WTC11 (cell line): ENCODE data around the gene PRKAR2A. TPM values are rescaled to one million over a fixed set of nuclear protein-coding genes. Genes with fewer than 3 reads are reported as not detected.

Experiments used
- AR ChIP-seq: fragments of 250-450 bp; sonication (Bioruptor Pico); IDR thresholded peaks from 2 replicates; pipeline ENCODE4 v1.9.0; 2021; ENCODE audit warnings: mild to moderate bottlenecking
- ATF1 ChIP-seq: sonication (generic); formaldehyde crosslinking; IDR thresholded peaks from 2 replicates; pipeline ENCODE4 v1.8.1; 2023; ENCODE audit warnings: mild to moderate bottlenecking, moderate library complexity, missing genetic modification reagents
- CREB1 ChIP-seq: sonication (generic); formaldehyde crosslinking; IDR thresholded peaks from 2 replicates; pipeline ENCODE4 v1.8.0; 2023; ENCODE audit warnings: mild to moderate bottlenecking, missing genetic modification reagents
- ESRRA ChIP-seq: sonication (generic); formaldehyde crosslinking; IDR thresholded peaks from 2 replicates; pipeline ENCODE4 v1.8.1; 2022; ENCODE audit warnings: mild to moderate bottlenecking, missing genetic modification reagents, borderline replicate concordance
- ETV6 ChIP-seq: sonication (generic); formaldehyde crosslinking; IDR thresholded peaks from 2 replicates; pipeline ENCODE4 v1.8.1; 2022; ENCODE audit warnings: mild to moderate bottlenecking, missing genetic modification reagents
- FOXP1 ChIP-seq: sonication (generic); formaldehyde crosslinking; IDR thresholded peaks from 2 replicates; pipeline ENCODE4 v1.8.0; 2022; ENCODE audit warnings: missing genetic modification reagents, mild to moderate bottlenecking, moderate library complexity, borderline replicate concordance
- MAX ChIP-seq: sonication (generic); formaldehyde crosslinking; IDR thresholded peaks from 2 replicates; pipeline ENCODE4 v1.8.0; 2022; ENCODE audit warnings: mild to moderate bottlenecking, missing genetic modification reagents
- MYBL2 ChIP-seq: sonication (generic); formaldehyde crosslinking; IDR thresholded peaks from 2 replicates; pipeline ENCODE4 v1.8.1; 2023; ENCODE audit warnings: mild to moderate bottlenecking, moderate library complexity, missing genetic modification reagents
- OVOL2 ChIP-seq: fragments of 250-450 bp; sonication (Bioruptor Pico); IDR thresholded peaks from 2 replicates; pipeline ENCODE4 v1.9.0; 2021; ENCODE audit warnings: mild to moderate bottlenecking, borderline replicate concordance
- PREB ChIP-seq: sonication (generic); formaldehyde crosslinking; IDR thresholded peaks from 2 replicates; pipeline ENCODE4 v1.8.1; 2022; ENCODE audit warnings: mild to moderate bottlenecking, missing genetic modification reagents, moderate library complexity, borderline replicate concordance
- SMAD4 ChIP-seq: sonication (generic); formaldehyde crosslinking; IDR thresholded peaks from 2 replicates; pipeline ENCODE4 v1.8.0; 2022; ENCODE audit warnings: mild to moderate bottlenecking, missing genetic modification reagents
- TP53 ChIP-seq: sonication (generic); formaldehyde crosslinking; IDR thresholded peaks from 2 replicates; pipeline ENCODE4 v1.8.1; 2023; ENCODE audit warnings: mild to moderate bottlenecking, missing genetic modification reagents
- ZNF232 ChIP-seq: sonication (generic); formaldehyde crosslinking; IDR thresholded peaks from 2 replicates; pipeline ENCODE4 v1.8.0; 2022; ENCODE audit warnings: mild to moderate bottlenecking, missing genetic modification reagents
- ZNF317 ChIP-seq: sonication (generic); formaldehyde crosslinking; IDR thresholded peaks from 2 replicates; pipeline ENCODE4 v1.8.1; 2023; ENCODE audit warnings: low read depth, mild to moderate bottlenecking, moderate library complexity, missing genetic modification reagents, borderline replicate concordance
- ZNF396 ChIP-seq: fragments of 250-450 bp; sonication (Bioruptor Pico); IDR thresholded peaks from 2 replicates; pipeline ENCODE4 v1.8.0; 2021; ENCODE audit warnings: mild to moderate bottlenecking, moderate library complexity, borderline replicate concordance
- ZNF416 ChIP-seq: fragments of 250-450 bp; sonication (Bioruptor Pico); IDR thresholded peaks from 2 replicates; pipeline ENCODE4 v1.9.0; 2021; ENCODE audit warnings: mild to moderate bottlenecking, inconsistent platforms
- ZNF532 ChIP-seq: fragments of 250-450 bp; sonication (Bioruptor Pico); IDR thresholded peaks from 2 replicates; pipeline ENCODE4 v1.9.0; 2021; ENCODE audit warnings: mild to moderate bottlenecking, borderline replicate concordance
- total RNA-seq: library from RNA; stranded (reverse); gene quantifications from 3 replicates; pipeline ENCODE4 v1.2.3, GENCODE V29; 2021
- TF ChIP-seq, protein P1 (sequence below): sonication (generic); formaldehyde crosslinking; IDR thresholded peaks from 2 replicates; pipeline ENCODE4 v1.8.0; 2023; ENCODE audit warnings: mild to moderate bottlenecking, missing genetic modification reagents
- TF ChIP-seq, protein P2 (sequence below): sonication (generic); formaldehyde crosslinking; IDR thresholded peaks from 2 replicates; pipeline ENCODE4 v1.8.0; 2022; ENCODE audit warnings: mild to moderate bottlenecking, missing genetic modification reagents
- TF ChIP-seq, protein P3 (sequence below): fragments of 250-450 bp; sonication (Bioruptor Pico); conservative IDR thresholded peaks from 2 replicates; pipeline ENCODE4 v1.9.0; 2021; ENCODE audit warnings: mild to moderate bottlenecking
- TF ChIP-seq, protein P4 (sequence below): sonication (generic); formaldehyde crosslinking; IDR thresholded peaks from 2 replicates; pipeline ENCODE4 v1.8.1; 2022; ENCODE audit warnings: mild to moderate bottlenecking, moderate library complexity, missing genetic modification reagents

PRKAR2A gene
- total RNA-seq, 1 experiment from 2014 or later, result 57.2 TPM

- TF ChIP-seq ETV6 (CRISPR knock-in tag) (0 out of 2 replicates have a peak, but pooled peaks have one; percentile 8), MAX (CRISPR knock-in tag) (peak; percentile 78), ZNF532 (CRISPR knock-in tag) (no peak), ATF1 (no peak), ZNF396 (CRISPR knock-in tag) (no peak), MYBL2 (CRISPR knock-in tag) (no peak), AR (CRISPR knock-in tag) (no peak), FOXP1 (peak; percentile 77; the same call in 1 of the 2 replicates), PREB (CRISPR knock-in tag) (no peak; the same call in 1 of the 2 replicates), CREB1 (CRISPR knock-in tag) (no peak), ESRRA (peak; percentile 77; the same call in 1 of the 2 replicates), ZNF317 (CRISPR knock-in tag) (no peak), SMAD4 (CRISPR knock-in tag) (no peak), TP53 (0 out of 2 replicates have a peak, but pooled peaks have one; percentile 20), OVOL2 (CRISPR knock-in tag) (no peak), ZNF416 (CRISPR knock-in tag) (no peak), ZNF232 (CRISPR knock-in tag) (no peak; the same call in 1 of the 2 replicates)
- TF ChIP-seq, protein P1, sequence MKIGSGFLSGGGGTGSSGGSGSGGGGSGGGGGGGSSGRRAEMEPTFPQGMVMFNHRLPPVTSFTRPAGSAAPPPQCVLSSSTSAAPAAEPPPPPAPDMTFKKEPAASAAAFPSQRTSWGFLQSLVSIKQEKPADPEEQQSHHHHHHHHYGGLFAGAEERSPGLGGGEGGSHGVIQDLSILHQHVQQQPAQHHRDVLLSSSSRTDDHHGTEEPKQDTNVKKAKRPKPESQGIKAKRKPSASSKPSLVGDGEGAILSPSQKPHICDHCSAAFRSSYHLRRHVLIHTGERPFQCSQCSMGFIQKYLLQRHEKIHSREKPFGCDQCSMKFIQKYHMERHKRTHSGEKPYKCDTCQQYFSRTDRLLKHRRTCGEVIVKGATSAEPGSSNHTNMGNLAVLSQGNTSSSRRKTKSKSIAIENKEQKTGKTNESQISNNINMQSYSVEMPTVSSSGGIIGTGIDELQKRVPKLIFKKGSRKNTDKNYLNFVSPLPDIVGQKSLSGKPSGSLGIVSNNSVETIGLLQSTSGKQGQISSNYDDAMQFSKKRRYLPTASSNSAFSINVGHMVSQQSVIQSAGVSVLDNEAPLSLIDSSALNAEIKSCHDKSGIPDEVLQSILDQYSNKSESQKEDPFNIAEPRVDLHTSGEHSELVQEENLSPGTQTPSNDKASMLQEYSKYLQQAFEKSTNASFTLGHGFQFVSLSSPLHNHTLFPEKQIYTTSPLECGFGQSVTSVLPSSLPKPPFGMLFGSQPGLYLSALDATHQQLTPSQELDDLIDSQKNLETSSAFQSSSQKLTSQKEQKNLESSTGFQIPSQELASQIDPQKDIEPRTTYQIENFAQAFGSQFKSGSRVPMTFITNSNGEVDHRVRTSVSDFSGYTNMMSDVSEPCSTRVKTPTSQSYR (CRISPR knock-in tag), result no peak
- TF ChIP-seq, protein P2, sequence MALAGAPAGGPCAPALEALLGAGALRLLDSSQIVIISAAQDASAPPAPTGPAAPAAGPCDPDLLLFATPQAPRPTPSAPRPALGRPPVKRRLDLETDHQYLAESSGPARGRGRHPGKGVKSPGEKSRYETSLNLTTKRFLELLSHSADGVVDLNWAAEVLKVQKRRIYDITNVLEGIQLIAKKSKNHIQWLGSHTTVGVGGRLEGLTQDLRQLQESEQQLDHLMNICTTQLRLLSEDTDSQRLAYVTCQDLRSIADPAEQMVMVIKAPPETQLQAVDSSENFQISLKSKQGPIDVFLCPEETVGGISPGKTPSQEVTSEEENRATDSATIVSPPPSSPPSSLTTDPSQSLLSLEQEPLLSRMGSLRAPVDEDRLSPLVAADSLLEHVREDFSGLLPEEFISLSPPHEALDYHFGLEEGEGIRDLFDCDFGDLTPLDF (CRISPR knock-in tag), result no peak
- TF ChIP-seq, protein P3, sequence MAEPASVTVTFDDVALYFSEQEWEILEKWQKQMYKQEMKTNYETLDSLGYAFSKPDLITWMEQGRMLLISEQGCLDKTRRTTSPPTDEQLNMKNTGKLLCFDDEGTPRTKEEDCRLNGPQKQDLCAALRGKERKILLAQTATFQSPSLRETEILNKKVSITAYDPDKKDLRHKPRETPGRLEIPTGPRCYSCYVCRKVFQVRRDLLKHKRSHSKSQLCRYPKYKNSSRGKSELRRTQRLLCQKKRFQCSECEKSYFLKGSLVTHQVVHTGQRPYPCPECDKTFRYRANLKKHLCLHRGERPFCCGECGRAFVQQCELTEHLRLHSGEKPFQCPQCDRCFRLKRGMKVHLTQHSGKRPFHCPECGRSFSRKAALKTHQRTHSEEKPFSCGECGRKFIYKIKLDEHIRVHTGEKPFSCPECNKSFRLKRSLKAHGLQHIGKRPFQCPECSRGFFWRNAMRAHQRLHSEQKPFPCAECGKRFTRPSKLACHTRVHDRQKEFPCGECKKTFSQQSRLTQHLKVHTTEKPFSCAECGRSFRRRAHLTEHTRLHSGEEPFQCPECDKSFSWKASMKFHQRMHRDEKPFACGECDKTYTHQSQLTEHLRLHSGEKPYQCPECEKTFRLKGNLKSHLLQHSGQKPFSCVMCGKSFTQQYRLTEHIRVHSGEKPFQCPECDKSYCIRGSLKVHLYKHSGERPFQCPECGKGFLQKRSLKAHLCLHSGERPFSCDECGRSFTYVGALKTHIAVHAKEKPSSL (CRISPR knock-in tag), result no peak
- TF ChIP-seq, protein P4, sequence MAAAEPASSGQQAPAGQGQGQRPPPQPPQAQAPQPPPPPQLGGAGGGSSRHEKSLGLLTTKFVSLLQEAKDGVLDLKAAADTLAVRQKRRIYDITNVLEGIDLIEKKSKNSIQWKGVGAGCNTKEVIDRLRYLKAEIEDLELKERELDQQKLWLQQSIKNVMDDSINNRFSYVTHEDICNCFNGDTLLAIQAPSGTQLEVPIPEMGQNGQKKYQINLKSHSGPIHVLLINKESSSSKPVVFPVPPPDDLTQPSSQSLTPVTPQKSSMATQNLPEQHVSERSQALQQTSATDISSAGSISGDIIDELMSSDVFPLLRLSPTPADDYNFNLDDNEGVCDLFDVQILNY, result peak; percentile 71; the same call in 1 of the 2 replicates
Observed at GRCh38 chr3:48847504-48848423, at the start of gene PRKAR2A (continued).
